NCI-H2171 (cell line): Measurements from ENCODE around the gene CACNG3.
"Not testable (repeated sequence)": the region's sequence is repeated elsewhere in the genome, so short reads cannot be mapped to it uniquely, and the experiment has no call there.

ENCODE experiments used
- DNase-seq: peaks from one replicate; lab custom pipeline; 2025; lab: John Stamatoyannopoulos, UW

The CACNG3 gene

DNA sequence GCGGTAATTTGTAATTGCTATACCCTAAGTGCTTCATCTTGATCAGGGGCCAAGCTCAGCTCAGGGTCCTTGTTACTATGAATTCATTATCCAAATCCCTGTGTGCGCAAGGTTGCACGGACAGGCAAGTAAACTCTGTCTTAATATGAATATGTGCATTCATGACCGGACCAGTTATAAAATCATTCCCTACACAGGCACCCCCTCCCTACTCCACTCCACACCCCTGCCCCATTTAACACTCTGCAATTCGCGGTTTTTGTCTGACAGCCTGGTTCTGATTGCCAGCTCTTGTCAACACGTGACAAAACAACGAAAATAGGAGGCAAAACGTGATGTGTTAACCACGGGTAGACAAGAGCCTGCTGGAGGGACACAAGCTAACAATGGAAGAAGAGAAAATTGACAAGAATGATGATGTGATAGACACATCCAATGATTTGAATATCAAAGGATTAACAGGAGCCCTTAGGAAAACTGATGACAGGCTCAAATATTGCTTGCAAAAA is 76.5 kb downstream of the CACNG3 start:
- DNase-seq = no peak

DNA sequence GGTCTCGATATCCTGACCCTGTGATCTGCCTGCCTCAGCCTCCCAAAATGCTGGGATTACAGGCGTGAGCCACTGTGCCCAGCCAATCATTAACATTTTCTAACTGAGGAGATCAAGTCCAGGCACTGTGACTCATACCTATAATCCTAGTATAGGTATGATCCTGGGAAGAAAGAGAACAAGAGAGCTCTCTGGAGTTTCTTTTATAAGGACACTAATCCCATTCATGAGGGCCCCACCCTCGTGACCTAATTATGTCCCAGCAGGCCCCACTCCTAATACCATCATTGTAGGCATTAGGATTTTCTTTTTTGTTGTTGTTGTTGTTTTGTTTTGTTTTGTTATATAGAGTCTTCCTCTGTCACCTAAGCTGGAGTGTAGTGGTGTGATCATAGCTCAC is 80.4 kb downstream of the CACNG3 start:
- no peak for DNase-seq

DNA sequence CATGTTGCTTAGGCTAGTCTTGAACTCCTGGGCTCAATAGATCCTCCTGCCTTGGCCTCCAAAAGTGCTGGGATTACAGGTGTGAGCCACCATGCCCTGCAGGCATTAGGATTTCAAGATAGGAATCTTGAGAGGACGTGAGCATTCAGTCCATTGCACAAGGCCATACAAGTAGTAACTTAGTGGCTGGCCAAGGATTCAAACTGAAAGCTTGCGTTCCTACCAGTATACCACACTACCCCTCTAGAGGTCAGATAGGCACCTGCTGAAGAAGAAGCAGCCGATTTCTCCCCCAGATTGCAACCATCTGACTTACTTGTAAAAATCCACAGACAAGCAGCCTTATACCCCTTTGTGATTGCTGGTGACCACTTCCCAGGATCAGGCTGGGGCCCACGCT is 80.9 kb downstream of the CACNG3 start:
- DNase-seq = no peak

DNA sequence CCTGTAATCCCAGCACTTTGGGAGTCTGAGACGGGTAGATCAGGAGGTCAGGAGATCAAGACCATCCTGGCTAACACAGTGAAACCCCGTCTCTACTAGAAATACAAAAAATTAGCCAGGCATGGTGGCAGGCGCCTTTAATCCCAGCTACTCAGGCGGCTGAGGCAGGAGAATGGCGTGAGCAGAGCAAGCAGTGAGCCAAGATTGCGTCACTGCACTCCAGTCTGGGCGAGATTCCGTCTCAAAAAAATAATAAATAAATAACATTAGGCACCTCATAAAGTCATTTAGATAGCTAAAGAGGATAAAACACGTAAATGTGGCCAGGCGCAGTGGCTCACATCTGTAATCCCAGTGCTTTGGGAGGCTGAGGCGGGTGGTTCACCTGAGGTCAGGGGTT is 87.7 kb downstream of the CACNG3 start:
- DNase-seq = not testable (repeated sequence)

DNA sequence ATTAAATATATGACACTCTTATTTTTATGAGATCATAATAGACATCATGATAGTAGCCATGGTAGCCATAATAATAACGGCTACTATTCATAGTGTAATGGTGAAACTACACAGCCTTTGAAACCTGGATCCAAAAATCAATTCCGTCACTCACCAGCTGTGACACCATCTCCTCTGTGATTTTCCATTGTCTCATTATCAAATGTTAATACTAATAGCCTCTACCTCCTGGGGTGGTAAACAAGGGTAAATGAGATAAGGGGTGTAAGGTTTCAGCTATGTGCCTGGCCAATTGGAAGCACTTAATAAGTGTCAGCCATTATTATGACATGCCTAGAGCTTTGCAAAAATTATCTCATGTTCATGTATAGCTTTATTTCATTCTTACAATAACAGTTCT is 88.6 kb downstream of the CACNG3 start:
- no peak for DNase-seq

DNA sequence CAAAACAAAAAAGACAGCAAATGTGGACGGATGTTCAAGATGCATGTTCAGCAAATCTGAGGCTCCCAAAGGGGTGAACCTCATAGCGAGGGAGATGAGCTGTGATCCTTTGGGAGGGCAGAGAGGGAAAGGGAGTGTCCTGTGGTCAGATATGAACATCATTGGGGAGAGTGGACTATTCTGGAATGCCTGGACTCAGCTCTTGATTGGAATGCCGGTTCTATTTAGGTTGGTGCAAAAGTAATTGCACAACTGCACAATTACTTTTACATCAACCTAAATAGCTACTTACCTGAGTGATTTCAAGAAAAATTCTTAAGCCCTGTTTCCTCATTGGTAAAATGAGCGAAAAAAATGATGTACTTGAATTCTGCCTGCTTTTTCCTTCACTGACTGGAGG is 89.6 kb downstream of the CACNG3 start:
- no peak for DNase-seq

DNA sequence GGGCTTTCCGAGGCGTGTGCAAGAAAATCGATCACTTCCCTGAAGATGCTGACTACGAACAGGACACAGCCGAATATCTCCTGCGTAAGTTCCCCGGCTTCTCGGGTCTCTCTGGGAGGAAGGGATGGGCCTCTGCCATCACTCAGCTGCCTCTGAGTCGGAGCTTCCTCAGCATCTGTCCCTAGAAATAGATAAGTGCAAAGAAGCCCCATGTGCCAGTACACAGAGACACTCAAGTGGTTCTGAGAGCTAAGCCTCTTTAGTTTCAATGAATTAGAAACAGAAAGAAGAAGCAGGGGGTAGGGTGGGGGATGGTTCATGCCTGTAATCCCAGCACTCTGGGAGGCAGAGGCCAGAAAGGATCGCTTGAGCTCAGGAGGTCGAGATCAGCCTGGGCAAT is 90.6 kb downstream of the CACNG3 start:
- no peak for DNase-seq

DNA sequence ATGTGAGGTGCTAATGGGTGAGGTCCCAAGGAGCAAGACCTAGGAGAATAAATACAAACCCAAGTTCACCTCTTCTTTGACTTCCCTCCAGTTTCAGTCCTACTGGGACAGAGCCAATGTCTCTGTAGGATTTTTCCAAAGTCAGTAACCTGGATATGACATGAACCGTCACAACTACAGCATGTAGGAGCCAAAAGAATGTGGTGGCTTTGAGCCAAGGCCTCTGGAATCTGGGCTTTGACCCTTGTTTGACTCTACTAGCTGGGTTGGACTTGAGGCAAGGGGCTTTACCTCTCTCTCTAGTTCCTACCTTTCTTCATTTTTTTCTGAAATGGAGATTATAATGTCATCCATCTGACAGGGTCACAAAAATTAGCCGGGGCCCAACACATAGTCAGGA is 91.4 kb downstream of the CACNG3 start:
- DNase-seq = no peak

DNA sequence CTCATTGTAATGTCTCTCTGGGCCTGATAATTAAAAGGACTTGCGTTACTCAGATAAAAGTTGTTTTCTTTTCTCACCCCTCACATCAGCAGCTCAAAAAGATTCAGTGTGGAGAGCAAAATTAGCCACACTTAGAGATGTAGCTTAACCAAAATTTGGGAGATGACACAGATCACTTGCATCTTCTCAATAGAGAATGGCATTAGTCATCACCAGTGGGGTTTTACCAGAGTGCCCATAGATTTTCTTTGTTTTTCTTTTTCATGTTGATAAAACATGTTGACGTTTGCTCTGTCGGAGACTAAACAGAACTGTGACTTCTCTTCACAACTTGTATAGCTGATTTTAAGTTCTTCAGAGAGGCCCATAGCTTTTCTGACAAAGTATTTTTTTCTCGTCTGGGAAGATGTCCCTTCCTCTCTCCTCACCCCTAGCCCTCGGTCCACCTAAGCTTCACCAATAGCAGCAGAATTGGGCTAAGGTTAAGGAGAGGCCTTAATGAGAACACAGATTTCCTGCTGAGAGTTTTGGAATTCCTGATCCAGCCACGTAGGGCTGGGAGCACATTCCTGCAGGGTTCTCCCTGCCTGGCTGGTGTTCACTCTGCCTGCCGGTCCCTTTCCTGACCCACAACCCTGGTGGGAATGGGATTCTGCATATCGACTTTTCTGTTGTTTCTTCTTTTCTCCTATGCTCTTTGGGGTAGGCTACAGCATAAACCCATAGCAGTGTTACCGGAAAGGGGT is 92.6 kb downstream of the CACNG3 start:
- DNase-seq = no peak

DNA sequence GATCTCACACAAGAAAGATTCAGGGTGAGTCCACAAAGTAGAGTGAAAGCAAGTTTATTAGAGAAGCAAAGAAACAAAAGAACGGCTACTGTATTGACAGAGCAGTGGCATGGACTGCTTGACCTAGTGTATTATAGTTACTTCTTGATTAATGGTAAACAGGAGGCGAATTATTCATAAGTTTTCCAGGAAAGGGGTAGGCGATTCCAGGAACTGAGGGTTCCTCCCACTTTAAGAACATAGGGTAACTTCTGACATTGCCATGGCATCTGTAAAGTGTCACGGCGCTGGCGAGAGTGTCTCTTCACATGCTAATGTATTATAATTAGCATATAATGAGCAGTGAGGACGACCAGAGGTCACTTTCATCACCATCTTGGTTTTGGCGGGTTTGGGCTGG is 93.2 kb downstream of the CACNG3 start:
- no peak for DNase-seq

DNA sequence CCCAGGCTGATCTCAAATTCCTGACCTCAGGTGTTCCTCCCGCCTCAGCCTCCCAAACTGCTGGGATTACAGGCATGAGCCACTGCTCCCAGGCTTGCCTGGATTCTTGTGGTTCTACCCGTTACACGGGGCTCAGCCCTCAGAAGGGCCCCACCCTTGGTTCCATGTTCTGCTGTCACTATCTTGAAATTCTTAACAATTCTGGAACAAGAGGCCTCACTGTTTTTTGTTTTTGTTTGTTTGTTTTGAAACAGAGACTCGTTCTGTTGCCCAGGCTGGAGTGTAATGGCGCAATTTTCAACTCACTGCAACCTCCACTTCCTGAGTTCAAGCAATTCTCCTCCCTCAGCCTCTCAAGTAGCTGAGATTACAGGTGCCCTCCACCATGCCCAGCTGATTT is 96.6 kb downstream of the CACNG3 start:
- no peak for DNase-seq

DNA sequence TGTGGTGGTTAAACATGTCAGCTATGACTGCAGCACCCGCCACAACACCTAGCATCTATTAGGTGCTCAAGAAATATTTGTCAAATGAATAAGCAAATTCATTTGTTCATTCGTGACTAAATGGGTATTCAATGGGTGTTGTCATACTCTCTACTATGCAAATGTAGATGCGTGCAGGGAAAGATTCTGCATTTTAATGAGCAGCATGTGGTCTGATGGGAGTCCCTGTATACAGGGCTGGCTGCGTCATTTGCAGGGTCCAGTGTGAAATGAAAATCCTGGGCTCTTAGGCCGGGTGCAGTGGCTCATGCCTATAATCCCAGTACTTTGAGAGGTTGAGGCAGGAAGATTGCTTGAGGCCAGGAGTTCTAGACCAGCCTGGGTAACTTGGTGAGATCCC is 97.5 kb downstream of the CACNG3 start:
- no peak for DNase-seq

DNA sequence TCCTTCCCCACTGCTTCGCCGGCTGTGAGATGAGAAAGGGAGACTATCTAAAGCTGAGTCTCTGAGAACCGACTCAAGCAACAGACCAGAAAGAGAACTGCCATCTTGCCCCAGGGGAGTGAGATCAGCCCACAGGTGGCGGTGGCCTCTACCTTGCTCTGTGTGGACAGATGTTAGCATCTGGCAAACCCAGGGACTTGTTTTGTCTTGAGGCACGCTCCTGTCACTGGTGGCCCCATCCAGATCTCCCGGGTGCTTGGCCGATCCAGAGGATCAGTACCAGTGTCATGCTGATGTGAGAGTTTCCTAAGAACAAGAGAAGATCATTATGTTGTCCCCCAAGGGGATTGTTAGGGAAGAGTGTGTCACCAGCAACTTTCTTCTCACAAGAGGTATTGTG is 101.4 kb downstream of the CACNG3 start:
- DNase-seq = no peak

DNA sequence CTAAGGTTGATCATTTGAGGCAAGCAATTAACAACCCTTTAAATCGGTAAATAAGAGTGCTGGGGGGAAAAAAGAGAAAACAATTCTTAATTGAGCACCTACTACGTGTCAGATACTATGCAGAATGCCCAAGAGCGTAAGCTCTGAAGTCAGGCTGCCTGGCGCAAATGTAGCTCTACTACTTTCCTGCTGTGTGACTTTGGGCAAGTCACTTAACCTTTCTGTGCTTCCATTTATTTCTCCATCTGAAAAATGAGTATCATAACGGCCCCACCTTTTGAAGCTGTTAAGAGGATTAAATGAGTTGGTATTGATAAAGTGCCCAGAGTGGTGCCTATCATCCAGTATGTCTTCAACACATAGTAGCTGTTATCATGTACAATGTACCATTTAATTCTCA is 102.0 kb downstream of the CACNG3 start:
- DNase-seq = no peak

DNA sequence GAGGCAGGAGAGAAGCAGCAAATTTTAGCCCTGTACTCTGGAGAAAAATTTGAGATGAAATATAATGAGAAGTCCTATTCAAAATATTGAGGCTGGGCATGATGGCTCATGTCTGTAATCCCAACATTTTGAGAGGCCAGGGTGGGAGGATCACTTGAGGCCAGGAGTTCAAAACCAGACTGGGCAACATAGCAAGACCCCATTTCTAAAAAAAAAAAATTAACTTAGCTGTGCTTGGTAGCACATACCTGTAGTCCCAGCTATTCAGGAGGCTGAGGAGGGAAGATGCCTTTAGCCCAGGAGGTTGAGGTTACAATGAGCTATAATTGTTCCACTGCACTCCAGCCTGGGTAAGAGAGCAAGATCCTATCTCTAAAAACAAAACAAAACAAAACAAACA is 103.4 kb downstream of the CACNG3 start:
- DNase-seq = no peak

DNA sequence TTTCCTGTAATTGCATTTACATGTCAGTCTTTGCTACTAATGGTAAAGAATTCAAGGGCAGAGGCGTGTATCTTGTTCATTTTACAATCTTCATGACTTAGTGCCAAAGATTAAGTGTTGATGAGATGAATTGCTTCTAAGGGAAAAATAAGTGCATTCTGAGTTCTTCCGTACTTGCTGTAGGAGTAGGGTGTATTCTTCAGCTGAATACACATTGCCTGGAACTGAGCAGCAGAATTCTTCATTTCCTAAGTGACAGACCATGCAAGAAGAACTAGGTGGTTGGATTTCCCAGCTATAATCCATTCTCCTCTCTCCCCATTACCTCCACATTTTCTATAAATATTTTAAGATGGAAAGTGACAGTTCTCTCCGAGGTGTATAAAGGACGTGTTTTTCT is 104.8 kb downstream of the CACNG3 start:
- no peak for DNase-seq

DNA sequence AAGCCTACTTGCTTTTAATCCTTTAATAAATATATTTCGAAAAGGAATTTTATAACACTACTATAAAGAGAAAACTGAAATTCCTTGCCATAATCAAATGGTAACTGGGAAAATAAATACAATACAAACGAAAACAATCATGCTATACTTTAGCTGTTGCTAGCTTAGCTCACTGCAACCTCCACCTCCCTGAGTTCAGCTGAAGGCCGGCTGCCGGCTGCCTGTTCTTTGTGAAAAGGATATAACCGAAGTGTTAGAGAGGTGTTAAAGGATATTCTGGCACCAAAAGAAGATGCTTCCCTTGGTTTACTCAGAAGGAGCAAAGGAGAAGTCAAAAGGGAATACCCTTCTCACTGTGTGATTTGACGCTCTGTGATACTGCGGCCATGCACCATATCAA is 108.5 kb downstream of the CACNG3 start:
- no peak for DNase-seq

DNA sequence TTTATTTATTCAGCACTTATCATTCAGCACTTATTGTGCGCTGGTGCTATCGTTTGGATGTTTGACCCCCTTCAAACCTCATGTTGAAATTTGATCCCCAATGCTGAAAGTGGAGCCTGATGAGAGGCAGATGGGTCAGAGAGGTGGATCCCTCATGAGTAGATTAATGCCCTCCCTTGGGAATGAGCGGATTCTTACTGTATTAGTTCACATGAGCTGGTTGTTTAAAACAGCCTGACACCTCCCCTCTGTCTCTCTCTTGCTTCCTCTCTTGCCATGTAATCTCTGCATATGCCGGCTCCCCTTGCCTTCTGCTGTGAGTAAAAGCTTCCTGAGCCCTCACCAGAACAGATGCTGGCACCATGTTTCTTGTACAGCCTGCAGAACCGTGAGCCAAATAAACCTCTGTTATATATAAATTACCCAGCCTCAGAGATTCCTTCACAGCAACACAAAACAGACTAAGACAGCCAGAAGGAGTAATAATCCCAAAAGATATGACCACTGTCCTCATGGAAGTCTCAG is 111.1 kb downstream of the CACNG3 start:
- peak; percentile 34 for DNase-seq

DNA sequence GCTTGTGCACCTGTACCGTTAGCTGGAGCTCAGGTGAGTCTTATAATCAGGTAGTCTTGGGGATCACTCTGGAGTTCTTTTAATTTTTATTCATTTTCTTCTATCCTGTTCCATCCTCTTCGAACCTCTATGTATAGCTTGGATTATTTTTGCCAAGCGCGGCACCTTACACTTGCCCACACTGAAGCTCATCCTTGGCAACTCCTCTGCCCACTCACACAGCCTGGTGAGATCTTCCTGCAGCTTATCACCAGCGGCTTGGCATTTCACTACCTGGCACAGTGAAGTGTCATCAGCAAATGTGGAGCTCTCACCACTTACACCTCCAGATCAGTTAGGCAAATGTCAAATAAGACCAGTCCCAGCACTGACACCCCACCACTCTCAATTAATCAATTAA is 116.7 kb downstream of the CACNG3 start:
- DNase-seq = no peak

DNA sequence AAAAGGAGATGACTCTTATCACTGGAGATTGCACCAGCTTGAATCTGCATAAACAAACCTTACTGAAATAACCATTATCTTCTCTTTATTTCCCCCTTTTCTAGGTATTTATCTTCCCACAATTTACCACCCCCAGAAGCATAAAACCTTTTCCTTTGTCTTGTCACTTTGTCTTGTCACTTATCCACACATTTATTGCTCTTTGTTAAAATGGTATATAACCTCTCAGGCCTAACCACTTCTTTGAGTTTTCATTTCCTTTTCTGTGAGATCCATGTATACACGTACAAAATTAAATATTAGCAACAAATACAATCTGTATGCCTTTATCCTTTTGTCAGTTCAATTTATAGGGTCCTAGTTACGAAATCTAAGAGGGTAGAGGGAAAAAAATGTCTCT is 122.9 kb downstream of the CACNG3 start:
- no peak for DNase-seq

DNA sequence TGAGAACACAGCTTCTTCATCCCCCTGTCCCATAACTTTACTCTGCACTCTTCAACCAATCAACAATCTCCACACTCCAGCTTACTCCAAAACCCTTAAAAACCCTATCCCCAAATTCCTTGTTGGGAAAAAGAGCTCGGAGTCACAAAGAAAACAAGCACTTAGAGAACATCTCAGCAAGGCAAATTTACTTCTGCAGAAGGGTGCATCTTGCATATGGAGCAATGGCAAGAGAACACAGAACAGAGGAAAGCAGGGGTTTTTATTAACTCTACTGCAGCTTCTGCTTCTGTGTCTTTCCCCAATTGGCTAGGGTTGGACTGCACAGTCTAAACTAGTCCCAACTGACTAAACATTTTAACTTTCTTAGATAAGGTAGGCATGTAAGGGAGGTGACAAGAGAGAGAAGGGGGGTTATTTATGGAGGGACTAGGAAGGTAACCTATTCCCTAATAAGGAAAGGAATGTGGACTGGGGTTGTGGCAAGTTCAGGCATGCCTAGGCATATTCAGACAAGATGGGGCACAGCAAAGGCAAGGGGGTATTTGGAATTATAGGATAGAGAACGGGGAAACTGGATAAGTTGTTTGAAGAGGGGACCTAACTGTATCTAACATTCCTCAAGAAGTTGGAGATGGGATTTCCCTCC is 125.5 kb downstream of the CACNG3 start:
- no peak for DNase-seq

DNA sequence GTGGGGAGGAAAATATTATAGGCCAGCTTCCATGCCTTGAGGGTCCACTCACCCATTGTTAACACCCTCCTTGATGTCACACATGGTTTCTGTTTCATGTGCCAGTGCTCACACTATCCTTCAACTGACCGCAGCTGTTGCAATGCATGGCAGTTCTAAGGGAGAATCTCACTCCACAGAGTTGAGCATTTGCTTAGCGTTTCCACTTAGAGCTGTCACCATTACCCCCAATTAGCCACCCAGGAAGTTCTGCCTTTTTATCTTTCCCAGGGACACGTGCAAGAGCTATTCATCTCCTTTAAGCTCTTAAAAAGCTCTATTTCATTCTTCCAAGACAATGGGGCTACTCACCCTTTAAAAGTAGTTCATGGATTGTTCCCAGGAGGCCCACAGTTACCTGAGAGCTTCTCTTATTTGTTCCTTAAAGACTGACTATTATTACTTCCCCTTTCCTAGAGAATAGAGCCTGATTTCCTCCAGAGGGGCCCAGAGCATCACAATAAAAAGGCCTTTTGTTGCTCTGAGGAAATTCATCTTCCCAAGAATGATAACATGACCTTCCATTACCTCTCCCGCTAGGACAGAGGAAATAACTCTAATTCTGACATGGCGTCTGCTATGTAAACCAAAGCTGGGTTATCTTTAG is 126.8 kb downstream of the CACNG3 start:
- DNase-seq = no peak

DNA sequence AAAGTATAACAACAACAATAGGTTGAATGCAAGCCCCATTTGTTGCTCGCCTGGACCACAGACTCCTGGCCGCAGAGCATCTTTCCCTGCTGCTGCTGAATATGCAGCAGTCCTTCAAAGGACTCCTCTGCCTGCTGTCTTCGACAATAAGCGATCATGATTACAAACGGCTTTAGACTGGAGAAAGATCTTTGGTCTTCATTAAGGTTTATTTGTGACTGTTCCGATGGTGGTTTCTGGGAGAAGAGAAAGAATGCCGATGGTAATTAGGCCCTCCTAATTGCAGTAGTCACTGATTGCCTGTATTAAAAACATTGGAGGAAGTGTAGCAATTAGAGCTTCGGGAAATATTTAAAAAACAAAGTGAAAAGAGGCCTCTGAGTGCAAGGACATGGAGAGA is 138.2 kb downstream of the CACNG3 start:
- no peak for DNase-seq
